ENCODE results near the gene RABGGTA.

GRCh38 chr14:24258548-24259265, 12.7 kb downstream of the RABGGTA start:
- TF ChIP-seq EZH2 (IDR thresholded peaks at IDR 0.05; ENCODE audit: borderline replicate concordance, insufficient read depth, low read depth, low read length, poor library complexity, severe bottlenecking) (no peak), CTCF (IDR thresholded peaks at IDR 0.05) (no peak)
